ENCODE measurements around the gene GRIPAP1.

The GRIPAP1 gene

GRCh38 chrX:48957477-48957826, 44.6 kb downstream of the GRIPAP1 start, which contains the start of gene OTUD5:
TSS of gene OTUD5 (minus strand) at chrX:48957607. CDS start at chrX:48957570, 37 bp downstream.
- Histone ChIP-seq H3K9ac (ENCODE audit: low read length) (peak within 1 kb of the TSS; percentile 60), H3K4me3 (ENCODE audit: low read depth in 1 of 2, low read length in 2 of 2) (peak within 1 kb of the TSS; percentile 52 to 58), H3K27me3 (ENCODE audit: control insufficient read depth in 1 of 2, insufficient read depth in 2 of 2, low read length in 2 of 2) (no peaks in the 10 kb centered on the region), H3K36me3 (ENCODE audit: insufficient read depth, low read length) (peaks cover 15% of the 10 kb centered on the region), H3K4me1 (ENCODE audit: insufficient read depth, low read length) (peaks cover 37% of the 10 kb centered on the region), H3K27ac (ENCODE audit: low read depth, low read length) (peak within 1 kb of the TSS; percentile 90), H3K9me3 (ENCODE audit: low read length) (no peaks in the 10 kb centered on the region)

- H3K36me3 ChIP-seq (ENCODE audit: insufficient read depth, low read length), result peaks cover 15% of the 10 kb centered on the region
- peak overlapping the region; percentile 52 to 55 for H3K4me3 ChIP-seq (ENCODE audit: low read depth in 1 of 2, low read length in 2 of 2)
- peaks cover 37% of the 10 kb centered on the region for H3K4me1 ChIP-seq (ENCODE audit: insufficient read depth, low read length)
- peak overlapping the region; percentile 56 for H3K27ac ChIP-seq (ENCODE audit: low read depth, low read length)
- peak overlapping the region; percentile 60 for H3K9ac ChIP-seq (ENCODE audit: low read length)
- H3K9me3 ChIP-seq (ENCODE audit: low read length), result no peaks in the 10 kb centered on the region
- no peaks in the 10 kb centered on the region for H3K27me3 ChIP-seq (ENCODE audit: control insufficient read depth in 1 of 2, insufficient read depth in 2 of 2, low read length in 2 of 2)
Measured at GRCh38 chrX:48956728-48957414, 45.2 kb downstream of the GRIPAP1 start.

- no peak overlapping the region for H3K4me3 ChIP-seq (ENCODE audit: low read depth in 1 of 2, low read length in 2 of 2)
- no peaks in the 10 kb centered on the region for H3K27me3 ChIP-seq (ENCODE audit: control insufficient read depth in 1 of 2, insufficient read depth in 2 of 2, low read length in 2 of 2)
- H3K36me3 ChIP-seq (ENCODE audit: insufficient read depth, low read length), result peaks cover 4% of the 10 kb centered on the region
- H3K9me3 ChIP-seq (ENCODE audit: low read length), result no peaks in the 10 kb centered on the region
- peaks cover 14% of the 10 kb centered on the region for H3K4me1 ChIP-seq (ENCODE audit: insufficient read depth, low read length)
- H3K27ac ChIP-seq (ENCODE audit: low read depth, low read length), result no peak overlapping the region
- H3K9ac ChIP-seq (ENCODE audit: low read length), result no peak overlapping the region
Measured at GRCh38 chrX:48948589-48948988, 53.5 kb downstream of the GRIPAP1 start.

- no peaks in the 10 kb centered on the region for H3K27me3 ChIP-seq (ENCODE audit: control insufficient read depth in 1 of 2, insufficient read depth in 2 of 2, low read length in 2 of 2)
- no peak overlapping the region for H3K9ac ChIP-seq (ENCODE audit: low read length)
- peaks cover 4% of the 10 kb centered on the region for H3K4me1 ChIP-seq (ENCODE audit: insufficient read depth, low read length)
- no peak overlapping the region for H3K4me3 ChIP-seq (ENCODE audit: low read depth in 1 of 2, low read length in 2 of 2)
- no peaks in the 10 kb centered on the region for H3K9me3 ChIP-seq (ENCODE audit: low read length)
- no peak overlapping the region for H3K27ac ChIP-seq (ENCODE audit: low read depth, low read length)
- peaks cover 6% of the 10 kb centered on the region for H3K36me3 ChIP-seq (ENCODE audit: insufficient read depth, low read length)
Measured at GRCh38 chrX:48945517-48946348, 56.3 kb downstream of the GRIPAP1 start.

GRCh38 chrX:48942895-48943294, 59.2 kb downstream of the GRIPAP1 start:
- Histone ChIP-seq H3K4me1 (ENCODE audit: insufficient read depth, low read length) (peaks cover 10% of the 10 kb centered on the region), H3K27ac (ENCODE audit: low read depth, low read length) (no peak overlapping the region), H3K9me3 (ENCODE audit: low read length) (no peaks in the 10 kb centered on the region), H3K27me3 (ENCODE audit: control insufficient read depth in 1 of 2, insufficient read depth in 2 of 2, low read length in 2 of 2) (no peaks in the 10 kb centered on the region), H3K36me3 (ENCODE audit: insufficient read depth, low read length) (peaks cover 12% of the 10 kb centered on the region), H3K9ac (ENCODE audit: low read length) (no peak overlapping the region), H3K4me3 (ENCODE audit: low read depth in 1 of 2, low read length in 2 of 2) (no peak overlapping the region)

GRCh38 chrX:48940404-48940955, 61.6 kb downstream of the GRIPAP1 start:
- H3K9me3 ChIP-seq (ENCODE audit: low read length), result no peaks in the 10 kb centered on the region
- peaks cover 12% of the 10 kb centered on the region for H3K4me1 ChIP-seq (ENCODE audit: insufficient read depth, low read length)
- H3K27me3 ChIP-seq (ENCODE audit: control insufficient read depth in 1 of 2, insufficient read depth in 2 of 2, low read length in 2 of 2), result no peaks in the 10 kb centered on the region
- H3K9ac ChIP-seq (ENCODE audit: low read length), result no peak overlapping the region
- H3K36me3 ChIP-seq (ENCODE audit: insufficient read depth, low read length), result peaks cover 12% of the 10 kb centered on the region
- H3K27ac ChIP-seq (ENCODE audit: low read depth, low read length), result no peak overlapping the region
- H3K4me3 ChIP-seq (ENCODE audit: low read depth in 1 of 2, low read length in 2 of 2), result no peak overlapping the region

GRCh38 chrX:48939524-48940228, 62.4 kb downstream of the GRIPAP1 start:
- H3K27ac ChIP-seq (ENCODE audit: low read depth, low read length), result no peak overlapping the region
- H3K4me3 ChIP-seq (ENCODE audit: low read depth in 1 of 2, low read length in 2 of 2), result no peak overlapping the region
- H3K4me1 ChIP-seq (ENCODE audit: insufficient read depth, low read length), result peaks cover 12% of the 10 kb centered on the region
- H3K36me3 ChIP-seq (ENCODE audit: insufficient read depth, low read length), result peaks cover 16% of the 10 kb centered on the region
- H3K27me3 ChIP-seq (ENCODE audit: control insufficient read depth in 1 of 2, insufficient read depth in 2 of 2, low read length in 2 of 2), result no peaks in the 10 kb centered on the region
- H3K9me3 ChIP-seq (ENCODE audit: low read length), result no peaks in the 10 kb centered on the region
- no peak overlapping the region for H3K9ac ChIP-seq (ENCODE audit: low read length)

GRCh38 chrX:48938721-48939425, 63.2 kb downstream of the GRIPAP1 start:
- no peak overlapping the region for H3K4me3 ChIP-seq (ENCODE audit: low read depth in 1 of 2, low read length in 2 of 2)
- H3K4me1 ChIP-seq (ENCODE audit: insufficient read depth, low read length), result peaks cover 12% of the 10 kb centered on the region
- H3K36me3 ChIP-seq (ENCODE audit: insufficient read depth, low read length), result peaks cover 16% of the 10 kb centered on the region
- H3K27ac ChIP-seq (ENCODE audit: low read depth, low read length), result no peak overlapping the region
- H3K9me3 ChIP-seq (ENCODE audit: low read length), result no peaks in the 10 kb centered on the region
- no peak overlapping the region for H3K9ac ChIP-seq (ENCODE audit: low read length)
- no peaks in the 10 kb centered on the region for H3K27me3 ChIP-seq (ENCODE audit: control insufficient read depth in 1 of 2, insufficient read depth in 2 of 2, low read length in 2 of 2)

GRCh38 chrX:48937054-48937907, 64.8 kb downstream of the GRIPAP1 start:
- H3K4me1 ChIP-seq (ENCODE audit: insufficient read depth, low read length), result peaks cover 12% of the 10 kb centered on the region
- H3K4me3 ChIP-seq (ENCODE audit: low read depth in 1 of 2, low read length in 2 of 2), result no peak overlapping the region
- H3K9ac ChIP-seq (ENCODE audit: low read length), result no peak overlapping the region

GRCh38 chrX:48936429-48937053, 65.5 kb downstream of the GRIPAP1 start:
- H3K27ac ChIP-seq (ENCODE audit: low read depth, low read length), result no peak overlapping the region
- H3K9ac ChIP-seq (ENCODE audit: low read length), result no peak overlapping the region
- no peaks in the 10 kb centered on the region for H3K9me3 ChIP-seq (ENCODE audit: low read length)
- H3K36me3 ChIP-seq (ENCODE audit: insufficient read depth, low read length), result peaks cover 11% of the 10 kb centered on the region
- H3K4me3 ChIP-seq (ENCODE audit: low read depth in 1 of 2, low read length in 2 of 2), result no peak overlapping the region
- peaks cover 12% of the 10 kb centered on the region for H3K4me1 ChIP-seq (ENCODE audit: insufficient read depth, low read length)
- no peaks in the 10 kb centered on the region for H3K27me3 ChIP-seq (ENCODE audit: control insufficient read depth in 1 of 2, insufficient read depth in 2 of 2, low read length in 2 of 2)

More at GRCh38 chrX:48937054-48937907, 64.8 kb downstream of the GRIPAP1 start:
- Histone ChIP-seq H3K36me3 (ENCODE audit: insufficient read depth, low read length) (peaks cover 11% of the 10 kb centered on the region), H3K27ac (ENCODE audit: low read depth, low read length) (no peak overlapping the region), H3K9me3 (ENCODE audit: low read length) (no peaks in the 10 kb centered on the region), H3K27me3 (ENCODE audit: control insufficient read depth in 1 of 2, insufficient read depth in 2 of 2, low read length in 2 of 2) (no peaks in the 10 kb centered on the region)

All from muscle layer of colon (tissue), 2 donors.